ENCODE measurements around the gene SLC43A1.
A peak's percentile ranks its signal among the peaks of the same experiment; 100 is the strongest.

SLC43A1 gene

GRCh38 chr11:57497303-57498247 lies 17.9 kb downstream of the SLC43A1 start:
- DNase-seq, result no peak

- no peak for DNase-seq
These were observed 19.2 kb downstream of the SLC43A1 start for GRCh38 chr11:57496109-57496820.

- DNase-seq, result peak; percentile 9
These were observed 21.7 kb downstream of the SLC43A1 start for GRCh38 chr11:57493507-57494503.

- peak; percentile 21 for DNase-seq
These were observed 24.0 kb downstream of the SLC43A1 start for GRCh38 chr11:57491371-57492061.

GRCh38 chr11:57490456-57491248 lies 24.9 kb downstream of the SLC43A1 start:
- no peak for DNase-seq

- no peak for DNase-seq
These were observed 27.4 kb downstream of the SLC43A1 start for GRCh38 chr11:57487920-57488659.

- no peak for DNase-seq
These were observed 28.3 kb downstream of the SLC43A1 start for GRCh38 chr11:57487021-57487778.

- no peak for DNase-seq
These were observed 30.1 kb downstream of the SLC43A1 start for GRCh38 chr11:57485217-57485990.

GRCh38 chr11:57484141-57484710 lies 31.3 kb downstream of the SLC43A1 start:
- peak; percentile 70 for DNase-seq

GRCh38 chr11:57483562-57483918 lies 32.0 kb downstream of the SLC43A1 start:
- DNase-seq, result no peak

- DNase-seq, result no peak
These were observed 32.5 kb downstream of the SLC43A1 start for GRCh38 chr11:57482782-57483561.

GRCh38 chr11:57481915-57482781 lies 33.4 kb downstream of the SLC43A1 start:
- no peak for DNase-seq

GRCh38 chr11:57481315-57481714 lies 34.2 kb downstream of the SLC43A1 start:
- no peak for DNase-seq

GRCh38 chr11:57480409-57481137 lies 34.9 kb downstream of the SLC43A1 start:
- peak; percentile 35 for DNase-seq

- DNase-seq, result no peak
These were observed 35.6 kb downstream of the SLC43A1 start for GRCh38 chr11:57479911-57480310.
